NCI-H345 treated with DMSO at 0.1 percent for 48 hours (cell line): ENCODE data around the gene HDAC6.
"Not testable (repeated sequence)": the region's sequence is repeated elsewhere in the genome, so short reads cannot be mapped to it uniquely, and the experiment has no call there.

Experiments used
- DNase-seq: peaks from one replicate; lab custom pipeline; 2025; ENCODE audit not compliant: unreplicated experiment; lab: John Stamatoyannopoulos, UW

HDAC6 gene

DNA sequence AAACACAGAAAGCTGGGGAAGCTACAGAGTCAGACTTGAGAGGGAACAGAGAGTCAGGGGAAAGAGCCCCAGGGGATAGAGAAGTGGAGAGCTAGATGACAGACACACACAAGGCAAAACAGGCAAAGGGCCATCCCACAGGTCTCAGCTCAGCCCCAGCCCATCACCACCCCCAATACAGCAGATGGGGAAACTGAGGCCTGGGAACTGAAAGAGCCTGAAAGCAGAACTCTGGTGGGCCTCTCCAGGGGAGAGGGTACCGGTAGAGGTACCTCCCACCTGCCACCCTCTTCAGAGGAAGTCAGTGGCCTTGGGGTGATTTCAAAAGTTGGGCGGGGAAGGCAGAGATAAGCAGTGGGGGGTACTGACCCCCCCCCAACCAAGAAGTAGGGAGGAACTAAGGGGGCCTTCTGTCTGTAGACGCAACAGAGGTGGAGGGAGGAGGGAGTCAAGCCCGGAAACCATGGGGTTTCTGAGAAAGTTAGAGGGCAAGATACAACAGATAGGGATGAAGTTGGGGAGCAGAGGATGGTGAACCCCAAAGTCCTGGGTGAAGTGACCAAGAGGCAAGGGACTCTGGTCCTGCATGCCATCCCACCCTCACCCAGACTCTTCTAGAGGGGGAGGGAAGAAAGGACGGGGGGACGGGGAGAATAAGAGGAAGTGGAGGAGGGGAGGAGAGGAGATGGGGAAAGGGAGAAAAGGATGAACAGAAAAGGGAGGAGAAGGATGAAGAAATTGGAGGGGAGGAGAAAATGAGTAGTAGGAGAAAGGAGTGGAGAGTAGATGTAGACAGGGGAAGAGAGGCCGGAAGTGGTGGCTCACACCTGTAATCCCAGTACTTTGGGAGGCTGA lies 12.3 kb upstream of the HDAC6 start:
- no peak for DNase-seq

DNA sequence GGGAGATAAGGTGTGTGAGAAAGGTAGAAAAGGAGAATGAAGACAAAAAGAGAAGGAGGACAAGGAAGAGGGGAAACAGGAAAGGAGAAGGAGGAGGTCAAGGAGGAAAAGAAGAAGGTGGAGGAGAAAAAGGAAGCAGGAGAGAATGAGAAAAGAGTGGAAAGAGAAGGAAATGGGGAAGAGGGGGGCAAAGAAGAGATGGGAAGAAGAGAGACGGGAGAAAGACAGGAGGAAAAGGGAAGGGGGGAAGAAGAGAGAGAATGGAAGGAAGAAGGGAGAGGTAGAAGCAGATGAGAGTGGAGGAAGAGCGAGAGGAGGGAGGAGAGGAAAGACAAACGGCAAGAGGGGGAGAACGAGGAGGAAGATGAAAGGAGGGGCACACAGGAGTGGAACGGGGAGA lies 11.4 kb upstream of the HDAC6 start:
- DNase-seq = no peak

- DNase-seq = no peak
Observed at GRCh38 chrX:48791063-48791820, 10.6 kb upstream of the HDAC6 start.

- DNase-seq = no peak
Observed at GRCh38 chrX:48792219-48792618, 9.6 kb upstream of the HDAC6 start.

- DNase-seq = no peak
Observed at GRCh38 chrX:48793935-48794334, 7.9 kb upstream of the HDAC6 start.

DNA sequence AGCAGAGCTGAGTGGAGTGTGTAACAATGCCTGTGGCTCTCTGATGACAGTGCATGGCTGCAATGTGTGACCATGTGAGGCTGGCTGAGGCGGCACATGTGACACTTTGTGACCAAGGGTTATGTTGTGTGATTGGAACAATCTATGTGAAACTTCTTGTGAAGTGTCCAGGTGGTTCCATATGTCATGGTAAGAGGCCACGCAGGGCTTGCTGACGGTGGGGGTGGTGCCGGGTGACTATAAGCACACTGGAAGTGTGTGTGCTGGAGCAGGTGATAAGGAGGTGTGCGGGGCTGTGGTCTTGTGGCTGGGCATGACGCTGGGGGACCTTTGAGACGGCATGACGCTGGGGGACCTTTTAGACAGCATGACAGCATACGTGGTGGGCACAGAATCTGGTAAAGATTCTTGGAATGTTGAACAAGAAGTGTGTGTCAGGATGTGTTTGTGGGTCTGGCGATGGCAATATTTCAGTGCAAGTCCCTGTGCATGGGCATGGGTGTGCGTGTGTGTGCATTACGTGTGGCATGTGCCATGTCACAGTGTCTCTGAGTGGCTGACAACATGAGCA lies 7.4 kb upstream of the HDAC6 start:
- DNase-seq = no peak

DNA sequence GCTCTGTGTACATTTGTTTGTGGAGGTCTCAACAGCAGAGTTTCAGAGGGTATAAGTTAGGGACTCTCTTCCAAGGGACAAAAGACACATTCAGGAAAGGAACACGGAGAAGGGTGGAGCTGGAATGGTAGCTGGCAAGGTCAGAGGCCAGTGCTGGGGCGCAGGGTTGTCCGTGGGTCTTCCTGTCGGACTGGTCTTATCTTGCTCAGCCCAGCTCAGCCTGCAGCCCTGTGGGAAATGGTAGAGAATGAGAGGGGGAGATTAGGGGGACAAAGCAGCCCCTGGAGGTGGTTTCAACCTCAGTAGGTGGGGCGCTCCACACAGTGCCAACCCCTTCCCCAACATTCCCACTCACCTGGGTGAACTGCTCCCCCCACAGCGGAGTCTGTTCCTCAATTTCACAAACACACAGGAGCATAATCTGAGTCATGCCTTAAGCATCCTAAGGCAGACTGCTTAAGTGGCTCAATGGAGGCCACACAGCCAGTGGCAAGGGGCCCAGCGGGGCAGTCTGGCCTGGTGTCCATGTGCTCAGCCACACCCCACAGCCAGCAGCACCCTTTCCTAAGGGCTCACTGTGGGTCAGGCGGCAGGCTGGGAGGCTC lies 6.9 kb upstream of the HDAC6 start:
- no peak for DNase-seq

DNA sequence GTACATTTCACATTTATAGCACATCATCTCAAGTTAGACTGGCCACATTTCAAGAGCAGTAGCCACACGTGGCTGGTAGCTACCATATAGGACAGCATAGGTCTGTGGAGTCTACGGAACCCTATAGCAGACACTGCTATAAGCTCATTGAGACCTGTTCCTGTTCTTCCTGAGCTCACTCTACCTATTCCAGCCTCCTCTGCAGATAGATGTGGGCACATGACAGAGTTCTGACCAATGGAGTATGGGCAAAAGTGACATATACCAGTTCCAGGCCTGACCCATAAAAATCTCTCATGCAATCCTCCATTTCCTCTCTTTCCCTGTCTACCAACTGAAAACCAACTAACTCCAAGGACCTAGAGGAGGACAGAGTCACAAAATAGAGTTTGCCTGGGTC lies 3.5 kb upstream of the HDAC6 start:
- no peak for DNase-seq

GRCh38 chrX:48800574-48801279 lies 1.1 kb upstream of the HDAC6 start:
- no peak for DNase-seq

GRCh38 chrX:48802089-48802904 lies 430 bp downstream of the HDAC6 start:
- peak; percentile 57 for DNase-seq

DNA sequence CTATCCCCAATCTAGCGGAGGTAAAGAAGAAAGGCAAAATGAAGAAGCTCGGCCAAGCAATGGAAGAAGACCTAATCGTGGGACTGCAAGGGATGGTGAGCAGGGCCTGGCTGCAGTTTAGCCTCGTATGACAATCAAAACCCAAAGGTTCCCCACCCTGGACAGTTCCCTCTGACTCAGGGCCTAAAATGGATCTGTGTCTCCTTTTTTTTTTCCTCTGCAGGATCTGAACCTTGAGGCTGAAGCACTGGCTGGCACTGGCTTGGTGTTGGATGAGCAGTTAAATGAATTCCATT lies 986 bp downstream of the HDAC6 start:
- no peak for DNase-seq

- no peak for DNase-seq
Observed at GRCh38 chrX:48806081-48806480, 4.2 kb downstream of the HDAC6 start.

DNA sequence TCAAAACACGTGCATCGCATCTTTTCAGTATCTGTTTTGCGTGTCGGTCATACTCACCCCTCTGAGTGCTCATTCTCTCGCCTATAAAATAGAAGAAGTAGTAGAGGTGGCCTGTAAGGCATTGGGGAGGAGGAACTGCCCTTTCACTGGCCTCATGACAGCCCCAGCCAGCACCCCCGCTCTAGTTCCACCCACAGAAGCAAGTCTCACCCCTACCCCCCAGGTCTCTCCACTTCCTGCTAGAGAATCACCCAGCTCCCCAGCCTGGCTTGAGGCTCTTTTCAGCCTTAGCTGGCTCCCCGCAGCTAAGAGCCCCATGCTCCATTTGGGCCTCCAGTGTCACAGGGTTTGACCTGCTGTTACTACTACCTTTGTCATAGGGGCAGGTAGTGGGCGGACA lies 11.8 kb downstream of the HDAC6 start:
- DNase-seq = no peak

- DNase-seq = no peak
Observed at GRCh38 chrX:48814722-48815121, 12.9 kb downstream of the HDAC6 start.

DNA sequence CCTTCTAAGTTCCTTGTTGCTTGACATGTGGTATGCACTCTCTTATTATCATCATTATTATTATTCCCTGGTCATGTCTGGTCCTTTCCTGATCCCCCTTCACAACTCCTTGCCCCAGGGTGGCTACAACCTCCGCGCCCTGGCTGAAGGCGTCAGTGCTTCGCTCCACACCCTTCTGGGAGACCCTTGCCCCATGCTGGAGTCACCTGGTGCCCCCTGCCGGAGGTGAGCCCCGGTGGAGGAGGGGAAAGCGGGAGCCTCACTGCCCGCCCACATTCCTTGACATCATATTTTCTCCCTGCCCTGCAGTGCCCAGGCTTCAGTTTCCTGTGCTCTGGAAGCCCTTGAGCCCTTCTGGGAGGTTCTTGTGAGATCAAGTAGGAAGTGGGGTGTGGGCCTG lies 13.4 kb downstream of the HDAC6 start:
- no peak for DNase-seq

- no peak for DNase-seq
Observed at GRCh38 chrX:48816014-48816810, 14.3 kb downstream of the HDAC6 start.

GRCh38 chrX:48818098-48818497 lies 16.2 kb downstream of the HDAC6 start:
- DNase-seq = no peak

- no peak for DNase-seq
Observed at GRCh38 chrX:48818866-48819265, 17.0 kb downstream of the HDAC6 start.

DNA sequence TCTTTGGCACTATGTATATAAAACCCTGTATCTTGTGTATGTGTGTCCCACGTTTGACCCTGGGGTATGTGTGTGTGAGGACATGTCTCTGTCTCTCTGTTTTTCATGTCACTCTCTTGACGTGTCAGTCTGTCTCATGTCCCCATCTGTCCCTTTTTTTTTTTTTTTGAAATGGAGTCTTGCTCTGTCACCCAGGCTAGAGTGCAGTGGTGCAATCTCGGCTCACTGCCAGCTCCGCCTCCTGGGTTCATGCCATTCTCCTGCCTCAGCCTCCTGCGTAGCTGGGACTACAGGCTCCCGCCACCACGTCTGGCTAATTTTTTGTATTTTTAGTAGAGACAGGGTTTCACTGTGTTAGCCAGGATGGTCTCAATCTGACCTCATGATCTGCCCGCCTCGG lies 17.5 kb downstream of the HDAC6 start:
- not testable (repeated sequence) for DNase-seq

DNA sequence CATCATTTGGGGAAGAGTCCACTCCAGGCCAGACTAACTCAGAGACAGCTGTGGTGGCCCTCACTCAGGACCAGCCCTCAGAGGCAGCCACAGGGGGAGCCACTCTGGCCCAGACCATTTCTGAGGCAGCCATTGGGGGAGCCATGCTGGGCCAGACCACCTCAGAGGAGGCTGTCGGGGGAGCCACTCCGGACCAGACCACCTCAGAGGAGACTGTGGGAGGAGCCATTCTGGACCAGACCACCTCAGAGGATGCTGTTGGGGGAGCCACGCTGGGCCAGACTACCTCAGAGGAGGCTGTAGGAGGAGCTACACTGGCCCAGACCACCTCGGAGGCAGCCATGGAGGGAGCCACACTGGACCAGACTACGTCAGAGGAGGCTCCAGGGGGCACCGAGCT lies 21.2 kb downstream of the HDAC6 start:
- no peak for DNase-seq
